ENCODE data around the gene TMEM14B.
A peak's percentile ranks its signal among the peaks of the same experiment; 100 is the strongest.
"Not testable (repeated sequence)": the region's sequence is repeated elsewhere in the genome, so short reads cannot be mapped to it uniquely, and the experiment has no call there.

TMEM14B gene

GRCh38 chr6:10733863-10734262, 13.7 kb upstream of the TMEM14B start:
- H3K27ac ChIP-seq, result peak overlapping the region; percentile 9; the same call in 1 of the 2 replicates
- TF ChIP-seq CTCF (IDR thresholded peaks at IDR 0.05), result no peak
- no peak for TF ChIP-seq ZFX (IDR thresholded peaks at IDR 0.05; ENCODE audit: borderline replicate concordance)

GRCh38 chr6:10736731-10737130, 10.9 kb upstream of the TMEM14B start:
- no peak overlapping the region for H3K27ac ChIP-seq
- TF ChIP-seq CTCF (IDR thresholded peaks at IDR 0.05), result no peak
- TF ChIP-seq ZFX (IDR thresholded peaks at IDR 0.05; ENCODE audit: borderline replicate concordance), result no peak

GRCh38 chr6:10740061-10740460, 7.5 kb upstream of the TMEM14B start:
- no peak for TF ChIP-seq ZFX (IDR thresholded peaks at IDR 0.05; ENCODE audit: borderline replicate concordance)
- TF ChIP-seq CTCF (IDR thresholded peaks at IDR 0.05), result no peak
- no peak overlapping the region for H3K27ac ChIP-seq

- not testable (repeated sequence) for H3K27ac ChIP-seq
These were observed 6.0 kb upstream of the TMEM14B start for GRCh38 chr6:10741643-10742042.

- H3K27ac ChIP-seq, result no peak overlapping the region
- no peak for TF ChIP-seq ZFX (IDR thresholded peaks at IDR 0.05; ENCODE audit: borderline replicate concordance)
- TF ChIP-seq CTCF (IDR thresholded peaks at IDR 0.05), result no peak
These were observed 5.4 kb upstream of the TMEM14B start for GRCh38 chr6:10742251-10742650.

GRCh38 chr6:10743515-10743914, 4.1 kb upstream of the TMEM14B start:
- TF ChIP-seq ZFX (IDR thresholded peaks at IDR 0.05; ENCODE audit: borderline replicate concordance), result no peak
- TF ChIP-seq CTCF (IDR thresholded peaks at IDR 0.05), result no peak
- H3K27ac ChIP-seq, result no peak overlapping the region

GRCh38 chr6:10745116-10745515, 2.5 kb upstream of the TMEM14B start:
- TF ChIP-seq ZFX (IDR thresholded peaks at IDR 0.05; ENCODE audit: borderline replicate concordance), result no peak
- TF ChIP-seq CTCF (IDR thresholded peaks at IDR 0.05), result no peak
- H3K27ac ChIP-seq, result no peak overlapping the region

- TF ChIP-seq ZFX (IDR thresholded peaks at IDR 0.05; ENCODE audit: borderline replicate concordance), result no peak
- no peak for TF ChIP-seq CTCF (IDR thresholded peaks at IDR 0.05)
- peak overlapping the region; percentile 88 for H3K27ac ChIP-seq
These were observed 722 bp upstream of the TMEM14B start for GRCh38 chr6:10746915-10747250.

Data from 22Rv1 (cell line).